Measurements from ENCODE around the gene ZMAT5.

Gene ZMAT5

DNA sequence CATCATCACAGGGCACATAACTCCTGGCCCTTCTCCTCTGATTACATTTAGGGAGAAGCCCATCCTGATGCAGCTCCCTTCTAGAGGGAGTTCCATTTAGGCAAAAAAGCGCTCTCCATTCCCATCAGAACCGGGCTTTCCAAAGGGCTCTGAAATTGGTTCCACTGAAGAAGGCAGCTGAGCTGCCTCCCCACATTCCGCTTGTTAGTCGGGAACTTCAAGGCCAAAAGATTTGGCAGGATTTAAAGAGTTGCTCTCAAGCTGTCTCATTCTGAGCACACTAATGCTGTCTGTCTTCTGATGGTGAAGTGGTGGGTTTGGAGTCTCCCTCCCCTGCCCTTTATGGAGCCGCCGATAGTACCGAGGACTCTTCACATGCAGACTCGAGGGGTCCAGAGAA lies 73.6 kb downstream of the ZMAT5 start:
- H3K9me3 ChIP-seq (ENCODE audit: low read length): no peaks in the 10 kb centered on the region
- H3K4me1 ChIP-seq (ENCODE audit: insufficient read depth, low read length, severe bottlenecking): no peaks in the 10 kb centered on the region
- H3K4me3 ChIP-seq (ENCODE audit: low read depth, low read length, poor library complexity, severe bottlenecking): no peak overlapping the region
- no peaks in the 10 kb centered on the region for H4K20me1 ChIP-seq (ENCODE audit: insufficient read depth, low read length)
- H3K27ac ChIP-seq (ENCODE audit: low read depth, low read length, poor library complexity, severe bottlenecking): no peak overlapping the region
- H3K36me3 ChIP-seq (ENCODE audit: insufficient read depth, low read length): peaks cover 20% of the 10 kb centered on the region
- no peaks in the 10 kb centered on the region for H3K27me3 ChIP-seq (ENCODE audit: insufficient read depth, low read length)
- H3K9ac ChIP-seq (ENCODE audit: low read length): no peak overlapping the region
- no peak for TF ChIP-seq EZH2 (IDR thresholded peaks at IDR 0.05; ENCODE audit: borderline replicate concordance, low read length)
- no peaks in the 10 kb centered on the region for H3K79me2 ChIP-seq (ENCODE audit: insufficient read depth, low read length)
- no peak overlapping the region for H3K4me2 ChIP-seq (ENCODE audit: low read length)
- no peak overlapping the region for H2AFZ ChIP-seq (ENCODE audit: low read length)
- H3K9me2 ChIP-seq (ENCODE audit: low read depth, low read length): no peaks in the 10 kb centered on the region
- H3F3A ChIP-seq (ENCODE audit: insufficient read depth, low read length): no peaks in the 10 kb centered on the region

DNA sequence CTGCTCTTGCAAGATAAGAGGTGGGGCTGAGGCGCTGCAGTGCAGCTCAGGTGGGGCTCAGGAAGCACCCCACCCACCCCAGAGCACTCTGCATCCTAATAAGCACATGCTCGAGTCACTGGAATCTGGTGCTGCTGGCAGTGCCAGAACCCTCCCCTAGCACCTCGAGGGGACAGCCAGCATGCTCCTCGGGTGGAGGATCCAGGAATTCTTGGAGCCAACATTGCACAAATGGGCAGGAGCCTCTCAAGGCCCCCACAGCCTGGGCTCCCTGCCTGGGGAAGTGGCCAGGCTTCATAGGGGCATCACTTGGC lies 74.5 kb downstream of the ZMAT5 start:
- Histone ChIP-seq H3K9ac (ENCODE audit: low read length) (no peak overlapping the region), H2AFZ (ENCODE audit: low read length) (no peak overlapping the region), H3F3A (ENCODE audit: insufficient read depth, low read length) (no peaks in the 10 kb centered on the region), H3K27ac (ENCODE audit: low read depth, low read length, poor library complexity, severe bottlenecking) (no peak overlapping the region), H3K9me2 (ENCODE audit: low read depth, low read length) (no peaks in the 10 kb centered on the region), H3K27me3 (ENCODE audit: insufficient read depth, low read length) (no peaks in the 10 kb centered on the region), H3K4me2 (ENCODE audit: low read length) (no peak overlapping the region), H3K9me3 (ENCODE audit: low read length) (no peaks in the 10 kb centered on the region), H3K79me2 (ENCODE audit: insufficient read depth, low read length) (no peaks in the 10 kb centered on the region), H3K4me3 (ENCODE audit: low read depth, low read length, poor library complexity, severe bottlenecking) (no peak overlapping the region), H3K4me1 (ENCODE audit: insufficient read depth, low read length, severe bottlenecking) (no peaks in the 10 kb centered on the region), H4K20me1 (ENCODE audit: insufficient read depth, low read length) (no peaks in the 10 kb centered on the region), H3K36me3 (ENCODE audit: insufficient read depth, low read length) (peaks cover 24% of the 10 kb centered on the region)
- TF ChIP-seq EZH2 (IDR thresholded peaks at IDR 0.05; ENCODE audit: borderline replicate concordance, low read length): no peak
- TF ChIP-seq, protein P1, sequence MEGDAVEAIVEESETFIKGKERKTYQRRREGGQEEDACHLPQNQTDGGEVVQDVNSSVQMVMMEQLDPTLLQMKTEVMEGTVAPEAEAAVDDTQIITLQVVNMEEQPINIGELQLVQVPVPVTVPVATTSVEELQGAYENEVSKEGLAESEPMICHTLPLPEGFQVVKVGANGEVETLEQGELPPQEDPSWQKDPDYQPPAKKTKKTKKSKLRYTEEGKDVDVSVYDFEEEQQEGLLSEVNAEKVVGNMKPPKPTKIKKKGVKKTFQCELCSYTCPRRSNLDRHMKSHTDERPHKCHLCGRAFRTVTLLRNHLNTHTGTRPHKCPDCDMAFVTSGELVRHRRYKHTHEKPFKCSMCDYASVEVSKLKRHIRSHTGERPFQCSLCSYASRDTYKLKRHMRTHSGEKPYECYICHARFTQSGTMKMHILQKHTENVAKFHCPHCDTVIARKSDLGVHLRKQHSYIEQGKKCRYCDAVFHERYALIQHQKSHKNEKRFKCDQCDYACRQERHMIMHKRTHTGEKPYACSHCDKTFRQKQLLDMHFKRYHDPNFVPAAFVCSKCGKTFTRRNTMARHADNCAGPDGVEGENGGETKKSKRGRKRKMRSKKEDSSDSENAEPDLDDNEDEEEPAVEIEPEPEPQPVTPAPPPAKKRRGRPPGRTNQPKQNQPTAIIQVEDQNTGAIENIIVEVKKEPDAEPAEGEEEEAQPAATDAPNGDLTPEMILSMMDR (IDR thresholded peaks at IDR 0.05; ENCODE audit: low read length): no peak

DNA sequence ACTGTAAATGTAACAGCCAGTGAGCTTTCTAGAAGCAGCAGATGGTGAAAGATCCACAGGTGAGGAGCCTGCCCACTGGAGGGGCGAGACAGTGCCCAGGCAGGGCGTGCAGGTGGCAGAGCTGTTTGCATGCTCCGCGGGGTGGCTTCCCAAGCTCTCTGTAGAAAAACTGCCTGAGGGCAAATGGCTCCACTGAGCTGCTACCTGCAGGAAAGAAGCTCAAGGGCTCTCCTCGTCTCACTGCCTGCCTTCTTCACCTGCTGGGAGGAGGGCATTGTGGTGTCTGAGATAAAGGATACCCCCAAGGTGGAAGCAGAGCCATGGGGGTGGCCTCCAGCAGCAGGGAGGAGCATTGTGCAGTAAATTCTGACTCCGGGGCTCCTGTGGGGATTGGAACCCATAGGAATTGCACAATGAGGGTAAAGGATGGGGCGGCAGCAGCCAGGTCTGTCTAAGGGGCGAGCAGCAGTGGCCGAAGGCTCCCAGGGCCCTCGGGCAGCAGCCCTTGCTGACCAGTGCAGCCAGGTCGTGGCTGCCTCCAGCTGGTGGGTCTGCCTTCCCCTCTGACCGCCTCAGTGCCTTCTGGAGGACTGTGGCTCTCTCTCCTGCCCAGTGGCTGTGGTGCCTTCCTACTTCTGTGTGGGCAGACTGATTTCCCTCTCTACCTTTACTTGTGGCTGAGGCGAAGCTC lies 75.0 kb downstream of the ZMAT5 start:
- no peaks in the 10 kb centered on the region for H3K27me3 ChIP-seq (ENCODE audit: insufficient read depth, low read length)
- TF ChIP-seq EZH2 (IDR thresholded peaks at IDR 0.05; ENCODE audit: borderline replicate concordance, low read length): no peak
- TF ChIP-seq, protein P1 (IDR thresholded peaks at IDR 0.05; ENCODE audit: low read length): no peak
- H3K4me2 ChIP-seq (ENCODE audit: low read length): no peak overlapping the region
- H3K27ac ChIP-seq (ENCODE audit: low read depth, low read length, poor library complexity, severe bottlenecking): no peak overlapping the region
- no peak overlapping the region for H3K9ac ChIP-seq (ENCODE audit: low read length)
- H3F3A ChIP-seq (ENCODE audit: insufficient read depth, low read length): no peaks in the 10 kb centered on the region
- peaks cover 25% of the 10 kb centered on the region for H3K36me3 ChIP-seq (ENCODE audit: insufficient read depth, low read length)
- H3K9me2 ChIP-seq (ENCODE audit: low read depth, low read length): no peaks in the 10 kb centered on the region
- H3K79me2 ChIP-seq (ENCODE audit: insufficient read depth, low read length): no peaks in the 10 kb centered on the region
- H4K20me1 ChIP-seq (ENCODE audit: insufficient read depth, low read length): no peaks in the 10 kb centered on the region
- no peaks in the 10 kb centered on the region for H3K4me1 ChIP-seq (ENCODE audit: insufficient read depth, low read length, severe bottlenecking)
- H2AFZ ChIP-seq (ENCODE audit: low read length): no peak overlapping the region
- H3K9me3 ChIP-seq (ENCODE audit: low read length): no peaks in the 10 kb centered on the region
- H3K4me3 ChIP-seq (ENCODE audit: low read depth, low read length, poor library complexity, severe bottlenecking): no peak overlapping the region

DNA sequence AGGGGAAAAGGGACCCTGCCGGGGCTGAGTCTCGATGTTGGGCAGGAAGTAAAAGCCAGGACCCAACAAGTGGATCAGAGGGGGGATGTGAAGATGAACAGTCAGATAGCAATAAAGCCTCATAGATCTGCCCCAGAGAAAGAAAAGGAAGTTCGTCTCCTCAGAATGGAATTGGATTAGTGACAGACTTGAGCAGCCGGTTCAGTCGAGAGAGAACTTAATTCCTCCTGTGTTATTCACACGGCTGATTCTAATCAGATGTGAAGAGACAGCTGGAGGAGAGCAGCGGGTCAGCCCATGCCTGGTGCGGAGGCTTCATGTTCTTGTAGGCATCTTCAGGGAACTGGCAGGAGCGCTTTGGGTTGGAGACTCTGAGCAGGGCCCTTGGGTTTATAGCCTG lies 76.3 kb downstream of the ZMAT5 start:
- no peaks in the 10 kb centered on the region for H4K20me1 ChIP-seq (ENCODE audit: insufficient read depth, low read length)
- H2AFZ ChIP-seq (ENCODE audit: low read length): no peak overlapping the region
- H3K4me3 ChIP-seq (ENCODE audit: low read depth, low read length, poor library complexity, severe bottlenecking): no peak overlapping the region
- H3K27me3 ChIP-seq (ENCODE audit: insufficient read depth, low read length): no peaks in the 10 kb centered on the region
- peaks cover 34% of the 10 kb centered on the region; the same call in 1 of the 2 replicates for H3K36me3 ChIP-seq (ENCODE audit: insufficient read depth, low read length)
- TF ChIP-seq EZH2 (IDR thresholded peaks at IDR 0.05; ENCODE audit: borderline replicate concordance, low read length): no peak
- TF ChIP-seq, protein P1 (IDR thresholded peaks at IDR 0.05; ENCODE audit: low read length): no peak
- H3K79me2 ChIP-seq (ENCODE audit: insufficient read depth, low read length): no peaks in the 10 kb centered on the region
- no peak overlapping the region for H3K9ac ChIP-seq (ENCODE audit: low read length)
- H3K4me1 ChIP-seq (ENCODE audit: insufficient read depth, low read length, severe bottlenecking): no peaks in the 10 kb centered on the region
- H3K4me2 ChIP-seq (ENCODE audit: low read length): no peak overlapping the region
- H3F3A ChIP-seq (ENCODE audit: insufficient read depth, low read length): no peaks in the 10 kb centered on the region
- H3K27ac ChIP-seq (ENCODE audit: low read depth, low read length, poor library complexity, severe bottlenecking): no peak overlapping the region
- no peaks in the 10 kb centered on the region for H3K9me3 ChIP-seq (ENCODE audit: low read length)
- H3K9me2 ChIP-seq (ENCODE audit: low read depth, low read length): no peaks in the 10 kb centered on the region

Measured in OCI-LY1 (cell line).